ENCODE measurements around the gene HECTD1.

The HECTD1 gene

DNA sequence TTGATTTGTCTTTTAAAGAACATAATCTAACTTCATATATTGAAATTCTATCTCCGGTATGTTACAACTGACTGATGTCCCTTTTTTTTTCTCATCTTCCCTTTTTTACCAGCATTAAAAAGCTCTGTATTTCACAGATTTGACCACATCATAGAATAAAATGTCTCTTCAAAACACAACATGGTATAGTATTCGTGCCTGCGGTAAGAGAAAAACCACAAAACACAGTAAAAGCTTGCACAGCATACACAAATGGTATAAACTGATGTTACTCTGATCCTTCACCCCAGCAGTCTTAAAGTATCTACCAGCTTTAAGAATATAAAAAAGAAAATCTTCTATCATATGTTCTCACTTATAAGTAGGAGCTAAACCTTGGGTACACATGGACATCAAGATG, 83.4 kb downstream of the HECTD1 start:
- Histone ChIP-seq H2BK5ac (ENCODE audit: low read length) (no peak overlapping the region), H4K91ac (ENCODE audit: low read depth, low read length, poor library complexity) (no peak overlapping the region), H3K14ac (ENCODE audit: low read length) (no peak overlapping the region), H3K27me3 (ENCODE audit: control insufficient read depth in 3 of 3, insufficient read depth in 3 of 3, low read depth in 1 of 3, low read length in 3 of 3) (no peaks in the 10 kb centered on the region), H3K4me3 (ENCODE audit: low read length in 2 of 2) (no peak overlapping the region), H3K23ac (ENCODE audit: low read depth, low read length, poor library complexity) (no peak overlapping the region), H3K4me2 (ENCODE audit: insufficient read depth, low read length, poor library complexity, severe bottlenecking) (no peak overlapping the region), H3K4ac (ENCODE audit: low read length) (no peak overlapping the region), H3K4me1 (ENCODE audit: control insufficient read depth in 2 of 2, insufficient read depth in 1 of 2, low read depth in 1 of 2, low read length in 2 of 2) (no peaks in the 10 kb centered on the region), H4K8ac (ENCODE audit: low read depth, low read length) (no peak overlapping the region), H2BK12ac (ENCODE audit: low read length) (no peak overlapping the region), H3K79me1 (ENCODE audit: low read depth, low read length) (peaks cover 7% of the 10 kb centered on the region), H3K36me3 (replicated peaks in 1 of 2; ENCODE audit: control insufficient read depth in 2 of 2, insufficient read depth in 2 of 2, low read length in 2 of 2) (peaks cover 23 to 96% of the 10 kb centered on the region in 2 donors), H3K18ac (ENCODE audit: low read length) (no peak overlapping the region), H3K9ac (ENCODE audit: low read depth, low read length, poor library complexity) (no peak overlapping the region), H2AFZ (ENCODE audit: low read length) (no peak overlapping the region), H2AK5ac (ENCODE audit: low read depth, low read length) (no peak overlapping the region), H3K9me3 (replicated peaks in 1 of 2; ENCODE audit: control insufficient read depth in 2 of 2, insufficient read depth in 1 of 2, low read depth in 1 of 2, low read length in 2 of 2) (no peaks in the 10 kb centered on the region), H2BK15ac (ENCODE audit: low read length) (no peak overlapping the region), H3K27ac (replicated peaks; ENCODE audit: low read length) (no peak overlapping the region), H2BK120ac (ENCODE audit: low read depth, low read length) (no peak overlapping the region)
- no peak for DNase-seq (ENCODE audit: low spot score)
- WGBS, 2 donors (ENCODE audit: extremely low coverage in 2 of 2, insufficient read length in 2 of 2, insufficient replicate concordance in 1 of 2) = no CpG with 5 or more reads among the region's 3 CpGs

DNA sequence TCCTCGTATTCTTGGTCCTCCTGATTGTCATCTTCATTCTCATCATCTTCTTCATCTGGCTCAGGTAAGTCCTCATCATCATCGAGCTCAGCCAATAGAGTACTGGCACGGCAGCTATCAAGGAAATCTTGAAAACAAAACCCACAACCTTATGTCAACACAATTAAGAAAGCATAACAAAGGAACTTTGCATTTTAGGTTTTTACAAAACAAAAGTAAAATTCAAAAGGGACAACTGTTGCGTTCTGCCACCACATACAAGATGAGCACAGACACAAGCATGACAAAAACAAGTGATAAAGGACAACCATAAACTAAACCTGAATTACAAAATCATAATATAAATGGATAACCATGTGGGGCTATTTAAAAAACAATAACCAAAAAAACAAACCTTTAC, 84.7 kb downstream of the HECTD1 start:
- H3K18ac ChIP-seq (ENCODE audit: low read length) = no peak overlapping the region
- H3K27me3 ChIP-seq (ENCODE audit: control insufficient read depth in 3 of 3, insufficient read depth in 3 of 3, low read depth in 1 of 3, low read length in 3 of 3) = no peaks in the 10 kb centered on the region
- H2AFZ ChIP-seq (ENCODE audit: low read length) = no peak overlapping the region
- H3K4me3 ChIP-seq (ENCODE audit: low read length in 2 of 2) = no peak overlapping the region
- H2AK5ac ChIP-seq (ENCODE audit: low read depth, low read length) = no peak overlapping the region
- no peak for DNase-seq (ENCODE audit: low spot score)
- no peak overlapping the region for H2BK120ac ChIP-seq (ENCODE audit: low read depth, low read length)
- H3K9me3 ChIP-seq (replicated peaks in 1 of 2; ENCODE audit: control insufficient read depth in 2 of 2, insufficient read depth in 1 of 2, low read depth in 1 of 2, low read length in 2 of 2) = no peaks in the 10 kb centered on the region
- H3K23ac ChIP-seq (ENCODE audit: low read depth, low read length, poor library complexity) = no peak overlapping the region
- H3K79me1 ChIP-seq (ENCODE audit: low read depth, low read length) = peaks cover 7% of the 10 kb centered on the region
- no peak overlapping the region for H4K91ac ChIP-seq (ENCODE audit: low read depth, low read length, poor library complexity)
- H3K4ac ChIP-seq (ENCODE audit: low read length) = no peak overlapping the region
- no peak overlapping the region for H3K14ac ChIP-seq (ENCODE audit: low read length)
- no CpG with 5 or more reads among the region's 4 CpGs for WGBS, 2 donors (ENCODE audit: extremely low coverage in 2 of 2, insufficient read length in 2 of 2, insufficient replicate concordance in 1 of 2)
- H2BK5ac ChIP-seq (ENCODE audit: low read length) = no peak overlapping the region
- H3K36me3 ChIP-seq (replicated peaks in 1 of 2; ENCODE audit: control insufficient read depth in 2 of 2, insufficient read depth in 2 of 2, low read length in 2 of 2) = peaks cover 17 to 95% of the 10 kb centered on the region in 2 donors
- no peak overlapping the region for H2BK15ac ChIP-seq (ENCODE audit: low read length)
- no peaks in the 10 kb centered on the region for H3K4me1 ChIP-seq (ENCODE audit: control insufficient read depth in 2 of 2, insufficient read depth in 1 of 2, low read depth in 1 of 2, low read length in 2 of 2)
- no peak overlapping the region for H3K9ac ChIP-seq (ENCODE audit: low read depth, low read length, poor library complexity)
- no peak overlapping the region for H3K4me2 ChIP-seq (ENCODE audit: insufficient read depth, low read length, poor library complexity, severe bottlenecking)
- H3K27ac ChIP-seq (replicated peaks; ENCODE audit: low read length) = no peak overlapping the region
- H2BK12ac ChIP-seq (ENCODE audit: low read length) = no peak overlapping the region
- H4K8ac ChIP-seq (ENCODE audit: low read depth, low read length) = no peak overlapping the region

DNA sequence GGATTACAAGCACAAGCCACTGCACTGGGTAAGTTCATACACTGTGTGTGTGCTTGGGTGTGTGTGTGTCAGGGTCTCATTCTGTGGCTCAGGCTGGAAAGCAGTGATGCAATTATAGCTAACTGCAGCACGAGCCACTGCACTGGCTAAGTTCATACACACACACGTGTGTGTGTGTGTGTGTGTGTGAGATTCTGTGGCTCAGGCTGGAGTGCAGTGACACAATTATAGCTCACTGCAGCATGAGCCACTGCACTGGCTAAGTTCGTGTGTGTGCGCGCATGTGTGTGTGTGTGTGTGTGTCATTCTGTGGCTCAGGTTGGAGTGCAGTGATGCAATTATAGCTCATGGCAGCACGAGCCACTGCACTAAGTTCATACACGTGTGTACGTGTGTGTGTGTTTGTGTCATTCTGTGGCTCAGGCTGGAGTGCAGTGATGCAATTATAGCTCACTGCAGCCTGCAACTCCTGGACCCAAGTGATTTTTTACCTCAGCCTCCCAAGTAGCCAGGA, 85.4 kb downstream of the HECTD1 start:
- DNase-seq (ENCODE audit: low spot score) = no peak
- no peak overlapping the region for H3K4ac ChIP-seq (ENCODE audit: low read length)
- no peak overlapping the region for H3K14ac ChIP-seq (ENCODE audit: low read length)
- no peak overlapping the region for H2AFZ ChIP-seq (ENCODE audit: low read length)
- H2BK120ac ChIP-seq (ENCODE audit: low read depth, low read length) = no peak overlapping the region
- no peaks in the 10 kb centered on the region for H3K9me3 ChIP-seq (replicated peaks in 1 of 2; ENCODE audit: control insufficient read depth in 2 of 2, insufficient read depth in 1 of 2, low read depth in 1 of 2, low read length in 2 of 2)
- H2BK5ac ChIP-seq (ENCODE audit: low read length) = no peak overlapping the region
- H2AK5ac ChIP-seq (ENCODE audit: low read depth, low read length) = no peak overlapping the region
- H3K4me1 ChIP-seq (ENCODE audit: control insufficient read depth in 2 of 2, insufficient read depth in 1 of 2, low read depth in 1 of 2, low read length in 2 of 2) = no peaks in the 10 kb centered on the region
- WGBS, 2 donors (ENCODE audit: extremely low coverage in 2 of 2, insufficient read length in 2 of 2, insufficient replicate concordance in 1 of 2) = no CpG with 5 or more reads among the region's 8 CpGs
- peak overlapping the region; percentile 85 for H3K23ac ChIP-seq (ENCODE audit: low read depth, low read length, poor library complexity)
- no peak overlapping the region for H2BK12ac ChIP-seq (ENCODE audit: low read length)
- H3K27me3 ChIP-seq (ENCODE audit: control insufficient read depth in 3 of 3, insufficient read depth in 3 of 3, low read depth in 1 of 3, low read length in 3 of 3) = no peaks in the 10 kb centered on the region
- no peak overlapping the region for H4K8ac ChIP-seq (ENCODE audit: low read depth, low read length)
- no peak overlapping the region for H3K18ac ChIP-seq (ENCODE audit: low read length)
- H3K36me3 ChIP-seq (replicated peaks in 1 of 2; ENCODE audit: control insufficient read depth in 2 of 2, insufficient read depth in 2 of 2, low read length in 2 of 2) = peaks cover 15 to 96% of the 10 kb centered on the region in 2 donors
- H3K9ac ChIP-seq (ENCODE audit: low read depth, low read length, poor library complexity) = peak overlapping the region; percentile 71
- H3K4me2 ChIP-seq (ENCODE audit: insufficient read depth, low read length, poor library complexity, severe bottlenecking) = no peak overlapping the region
- H3K27ac ChIP-seq (replicated peaks; ENCODE audit: low read length) = no peak overlapping the region
- H2BK15ac ChIP-seq (ENCODE audit: low read length) = no peak overlapping the region
- no peak overlapping the region for H4K91ac ChIP-seq (ENCODE audit: low read depth, low read length, poor library complexity)
- no peak overlapping the region for H3K4me3 ChIP-seq (ENCODE audit: low read length in 2 of 2)
- H3K79me1 ChIP-seq (ENCODE audit: low read depth, low read length) = peaks cover 7% of the 10 kb centered on the region

DNA sequence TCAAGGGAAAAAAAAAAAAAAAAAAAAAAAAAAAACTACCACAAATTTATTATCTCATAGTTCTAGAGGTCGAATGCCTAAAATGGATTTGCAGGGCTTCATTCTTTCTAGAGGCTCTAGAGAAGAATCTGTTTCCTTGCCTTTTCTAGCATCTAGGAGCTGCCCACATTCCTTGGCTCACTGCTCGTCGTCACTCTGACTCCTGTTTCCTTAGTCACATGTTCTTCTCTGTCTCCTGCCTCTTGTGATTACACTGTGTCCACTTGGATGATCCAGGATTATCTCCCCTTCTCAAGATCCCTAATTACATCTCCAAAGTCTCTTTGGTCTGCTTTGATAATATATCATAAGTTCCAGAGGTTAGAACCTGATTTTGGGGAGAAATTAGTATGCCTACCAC, 88.7 kb downstream of the HECTD1 start:
- Histone ChIP-seq H2BK12ac (ENCODE audit: low read length) (no peak overlapping the region), H3K4me1 (ENCODE audit: control insufficient read depth in 2 of 2, insufficient read depth in 1 of 2, low read depth in 1 of 2, low read length in 2 of 2) (no peaks in the 10 kb centered on the region), H3K23ac (ENCODE audit: low read depth, low read length, poor library complexity) (no peak overlapping the region), H3K4ac (ENCODE audit: low read length) (no peak overlapping the region), H4K8ac (ENCODE audit: low read depth, low read length) (no peak overlapping the region), H2BK120ac (ENCODE audit: low read depth, low read length) (no peak overlapping the region), H3K27ac (replicated peaks; ENCODE audit: low read length) (no peak overlapping the region), H3K4me2 (ENCODE audit: insufficient read depth, low read length, poor library complexity, severe bottlenecking) (no peak overlapping the region), H3K14ac (ENCODE audit: low read length) (no peak overlapping the region), H3K36me3 (replicated peaks in 1 of 2; ENCODE audit: control insufficient read depth in 2 of 2, insufficient read depth in 2 of 2, low read length in 2 of 2) (peaks cover 18 to 98% of the 10 kb centered on the region in 2 donors), H3K18ac (ENCODE audit: low read length) (no peak overlapping the region), H2BK15ac (ENCODE audit: low read length) (no peak overlapping the region), H3K79me1 (ENCODE audit: low read depth, low read length) (peaks cover 5% of the 10 kb centered on the region), H3K9ac (ENCODE audit: low read depth, low read length, poor library complexity) (no peak overlapping the region), H2AFZ (ENCODE audit: low read length) (no peak overlapping the region), H2AK5ac (ENCODE audit: low read depth, low read length) (no peak overlapping the region), H3K27me3 (ENCODE audit: control insufficient read depth in 3 of 3, insufficient read depth in 3 of 3, low read depth in 1 of 3, low read length in 3 of 3) (no peaks in the 10 kb centered on the region), H4K91ac (ENCODE audit: low read depth, low read length, poor library complexity) (no peak overlapping the region), H3K4me3 (ENCODE audit: low read length in 2 of 2) (no peak overlapping the region), H2BK5ac (ENCODE audit: low read length) (no peak overlapping the region), H3K9me3 (replicated peaks in 1 of 2; ENCODE audit: control insufficient read depth in 2 of 2, insufficient read depth in 1 of 2, low read depth in 1 of 2, low read length in 2 of 2) (no peaks in the 10 kb centered on the region)
- no peak for DNase-seq (ENCODE audit: low spot score)
- WGBS, 2 donors (ENCODE audit: extremely low coverage in 2 of 2, insufficient read length in 2 of 2, insufficient replicate concordance in 1 of 2) = no CpG with 5 or more reads among the region's 3 CpGs
